GM12874 (cell line): ENCODE results near the gene KIF2A.

Experiments
- TF ChIP-seq, protein P1 (sequence below): IDR thresholded peaks from 2 replicates; pipeline ENCODE4 v1.5.1; 2011; ENCODE audit warnings: low read depth, mild to moderate bottlenecking, control low read depth, low read length, moderate library complexity; ENCODE audit not compliant: insufficient read depth

KIF2A gene

DNA sequence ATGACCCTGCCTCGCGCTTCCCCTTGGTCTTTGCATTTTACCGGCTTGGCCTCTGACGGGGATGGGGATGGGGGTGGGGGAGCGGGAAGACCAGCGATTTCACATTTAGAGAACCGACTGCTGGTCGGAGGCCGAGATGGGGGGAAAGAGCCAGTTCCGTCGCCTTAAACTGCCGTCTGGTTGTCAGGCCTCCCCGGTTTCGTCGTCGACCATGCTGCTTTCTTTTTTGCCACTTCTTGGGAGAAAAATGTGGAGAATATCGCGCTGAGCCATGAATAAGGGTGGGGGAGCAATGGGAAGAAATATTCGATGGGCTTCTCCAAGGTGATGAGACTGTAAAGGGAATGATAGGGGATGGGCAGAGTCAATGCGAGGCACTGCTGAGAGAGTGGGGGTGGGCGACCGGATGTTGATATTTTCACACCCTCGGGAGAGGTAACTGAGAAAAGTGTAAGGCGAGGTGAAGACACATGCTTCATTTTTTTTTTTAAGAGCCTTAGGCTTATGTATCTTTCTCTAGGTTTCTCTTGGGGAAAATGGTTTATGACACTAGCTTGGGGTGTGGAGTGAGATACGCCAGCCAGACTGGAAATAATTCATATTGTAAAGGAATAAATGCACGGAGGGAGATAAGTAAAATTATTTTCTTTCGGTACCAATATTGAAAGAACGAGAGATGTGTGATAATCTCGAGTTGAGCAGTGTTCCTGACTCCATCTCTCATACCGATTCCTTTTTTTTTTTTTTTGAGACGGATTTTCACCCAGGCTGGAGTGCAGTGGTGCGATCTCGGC, 1.1 kb downstream of the KIF2A start:
- TF ChIP-seq, protein P1, sequence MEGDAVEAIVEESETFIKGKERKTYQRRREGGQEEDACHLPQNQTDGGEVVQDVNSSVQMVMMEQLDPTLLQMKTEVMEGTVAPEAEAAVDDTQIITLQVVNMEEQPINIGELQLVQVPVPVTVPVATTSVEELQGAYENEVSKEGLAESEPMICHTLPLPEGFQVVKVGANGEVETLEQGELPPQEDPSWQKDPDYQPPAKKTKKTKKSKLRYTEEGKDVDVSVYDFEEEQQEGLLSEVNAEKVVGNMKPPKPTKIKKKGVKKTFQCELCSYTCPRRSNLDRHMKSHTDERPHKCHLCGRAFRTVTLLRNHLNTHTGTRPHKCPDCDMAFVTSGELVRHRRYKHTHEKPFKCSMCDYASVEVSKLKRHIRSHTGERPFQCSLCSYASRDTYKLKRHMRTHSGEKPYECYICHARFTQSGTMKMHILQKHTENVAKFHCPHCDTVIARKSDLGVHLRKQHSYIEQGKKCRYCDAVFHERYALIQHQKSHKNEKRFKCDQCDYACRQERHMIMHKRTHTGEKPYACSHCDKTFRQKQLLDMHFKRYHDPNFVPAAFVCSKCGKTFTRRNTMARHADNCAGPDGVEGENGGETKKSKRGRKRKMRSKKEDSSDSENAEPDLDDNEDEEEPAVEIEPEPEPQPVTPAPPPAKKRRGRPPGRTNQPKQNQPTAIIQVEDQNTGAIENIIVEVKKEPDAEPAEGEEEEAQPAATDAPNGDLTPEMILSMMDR, result no peak

DNA sequence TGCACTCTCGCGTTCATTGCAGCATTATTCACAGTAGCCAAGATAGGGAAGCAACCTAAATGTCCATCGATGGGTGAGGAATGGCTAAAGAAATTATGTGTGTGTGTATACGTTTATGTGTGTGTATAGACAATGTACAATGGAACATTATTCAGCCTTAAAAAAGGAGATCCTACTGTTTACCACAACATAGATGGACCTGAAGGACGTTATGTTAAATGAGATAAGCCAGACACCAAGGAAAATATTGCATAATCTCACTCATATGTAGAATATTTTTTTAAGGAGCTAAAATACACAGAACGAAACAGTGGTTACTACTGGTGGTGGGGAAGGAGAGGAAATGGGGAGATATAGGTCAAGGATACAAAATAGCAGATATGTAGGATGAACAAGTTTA, 2.4 kb downstream of the KIF2A start:
- TF ChIP-seq, protein P1, result no peak

DNA sequence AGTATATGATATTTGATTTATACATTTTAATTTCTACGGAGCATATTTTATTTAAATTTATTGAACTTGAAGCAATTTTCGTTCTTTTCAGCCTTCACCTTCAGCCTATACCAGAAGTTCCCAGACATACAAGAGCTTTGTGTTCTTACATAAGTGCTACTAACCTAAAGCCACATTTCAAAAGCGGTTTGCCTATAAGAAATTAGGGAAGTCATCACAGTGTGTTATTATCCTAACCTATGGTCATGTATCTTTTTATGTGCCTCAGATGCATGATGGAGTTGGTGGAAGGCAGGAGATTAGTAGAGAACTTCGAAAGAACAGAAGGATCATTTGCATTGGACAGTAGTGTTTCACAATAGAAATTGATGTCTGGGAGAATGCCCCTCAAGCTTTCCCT, 3.1 kb downstream of the KIF2A start:
- TF ChIP-seq, protein P1, result no peak

DNA sequence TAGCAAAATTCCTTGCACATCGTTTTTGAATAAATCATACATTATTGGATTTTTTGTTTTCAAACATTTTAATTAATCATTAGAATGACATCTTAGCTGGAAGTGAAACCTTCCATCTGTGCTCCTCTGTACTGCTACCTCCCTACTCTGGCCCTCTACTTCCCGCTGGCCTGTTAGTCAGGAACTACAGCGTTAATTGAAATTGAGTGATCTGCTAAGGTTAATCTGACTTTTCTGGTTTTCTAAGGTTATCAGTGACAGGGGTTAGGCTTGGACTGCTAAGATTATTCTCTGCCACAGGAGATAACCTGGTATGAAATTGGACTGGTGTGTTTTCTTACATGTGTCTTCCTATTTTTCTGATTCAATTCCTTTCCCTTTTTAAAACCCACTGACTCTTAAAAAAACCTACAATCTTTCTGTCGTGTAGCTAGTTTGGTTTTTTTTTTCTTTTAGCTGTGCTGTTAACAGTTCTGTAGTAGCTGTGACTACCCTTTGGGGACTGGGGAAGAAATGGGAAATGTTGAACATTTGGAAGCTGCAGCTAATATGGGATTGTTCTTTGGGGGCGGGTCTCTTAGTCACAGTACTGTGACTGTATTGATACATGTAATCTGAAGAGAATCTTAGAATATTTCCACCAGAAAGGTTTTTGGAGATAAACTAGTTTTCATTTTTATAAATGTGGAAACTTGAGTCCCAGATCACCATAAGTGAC, 4.6 kb downstream of the KIF2A start:
- TF ChIP-seq, protein P1, result no peak

DNA sequence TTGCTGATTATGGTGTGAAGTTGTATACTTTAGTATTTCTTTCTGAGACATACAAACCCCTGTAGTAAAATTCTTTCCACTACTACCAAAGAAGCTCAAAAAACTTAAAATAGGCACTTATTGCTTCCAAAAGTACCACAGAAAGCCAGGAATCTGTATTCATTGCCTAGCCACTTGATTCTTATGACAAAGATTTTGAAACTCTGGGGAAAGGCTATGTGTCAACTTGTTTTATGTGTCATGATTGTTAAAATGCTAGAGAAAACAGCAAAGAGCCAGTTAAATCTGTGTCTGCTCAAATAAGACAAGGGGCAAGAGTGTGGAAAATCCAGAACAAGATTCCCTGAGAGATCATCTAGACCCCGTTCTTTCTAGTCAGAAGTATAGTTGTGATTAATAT, 6.0 kb downstream of the KIF2A start:
- TF ChIP-seq, protein P1, result no peak

DNA sequence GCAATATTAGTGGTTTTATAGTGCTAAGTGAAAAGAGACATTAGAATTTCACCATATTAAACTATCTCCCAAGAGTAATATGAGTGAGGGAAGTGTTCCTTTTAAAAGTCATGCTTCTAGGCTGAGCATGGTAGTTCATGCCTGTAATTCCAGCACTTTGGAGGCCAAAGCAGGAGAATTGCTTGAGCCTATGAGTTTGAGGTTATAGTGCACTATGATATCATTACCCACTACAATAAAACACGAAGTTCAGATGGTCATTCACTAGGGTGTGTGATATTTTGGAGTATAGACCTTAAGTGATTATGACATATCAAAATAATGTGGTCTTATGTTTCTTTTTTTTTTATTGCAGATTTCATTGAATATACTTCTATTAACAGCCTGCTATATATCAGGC, 6.7 kb downstream of the KIF2A start:
- TF ChIP-seq, protein P1, result no peak

DNA sequence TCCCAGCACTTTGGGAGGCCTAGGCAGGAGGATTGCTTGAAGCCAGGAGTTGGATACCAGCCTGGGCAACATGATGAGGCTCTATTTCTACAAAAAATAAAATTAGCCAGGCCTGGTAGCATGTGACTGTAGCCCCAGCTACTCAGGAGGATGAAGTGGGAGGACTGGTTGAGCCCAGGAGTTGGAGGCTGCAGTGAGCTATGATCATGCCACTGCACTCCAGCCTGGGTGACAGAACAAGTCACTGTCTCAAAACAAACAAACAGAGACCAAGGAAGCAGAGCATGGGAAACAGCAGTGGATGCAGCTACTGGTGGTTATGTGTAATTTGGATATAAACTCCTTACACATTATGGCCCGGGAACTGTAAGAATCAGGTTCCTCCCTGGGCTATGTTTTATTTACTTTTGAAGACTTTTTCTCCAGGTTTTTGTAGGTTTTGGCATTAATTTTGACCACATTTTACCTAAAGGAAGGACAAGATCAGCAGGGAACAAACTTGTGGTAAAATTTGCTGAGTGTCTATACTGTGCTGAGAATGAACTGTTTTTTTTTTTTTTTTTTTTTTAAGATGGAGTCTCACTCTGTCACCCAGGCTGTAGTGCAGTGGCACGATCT, 8.3 kb downstream of the KIF2A start:
- TF ChIP-seq, protein P1, result no peak
